Upper lobe of right lung (tissue), 1 donor: ENCODE results near the gene RFNG. TPM values are rescaled to one million over a fixed set of nuclear protein-coding genes. Genes with fewer than 3 reads are reported as not detected.

ENCODE experiments used
- ATAC-seq: fragments of 200-7000 bp; cut with Tn5 transposase; one replicate; pipeline ENCODE4 v1.9.1; 2020; ENCODE audit warnings: mild to moderate bottlenecking, moderate library complexity
- DNase-seq: peaks from one replicate; pipeline ENCODE4 v3.0.0-alpha.2; 2020
- H3K27ac ChIP-seq: fragments of 200-600 bp; one replicate; pipeline ENCODE4 v1.8.0; 2022
- H3K27me3 ChIP-seq: fragments of 200-600 bp; one replicate; pipeline ENCODE4 v1.8.0; 2022; ENCODE audit warnings: mild to moderate bottlenecking
- H3K36me3 ChIP-seq: fragments of 200-600 bp; one replicate; pipeline ENCODE4 v1.8.0; 2022
- H3K4me1 ChIP-seq: fragments of 200-600 bp; one replicate; pipeline ENCODE4 v1.8.0; 2022
- H3K4me3 ChIP-seq: fragments of 200-600 bp; one replicate; pipeline ENCODE4 v1.8.0; 2022; ENCODE audit warnings: mild to moderate bottlenecking
- H3K9me3 ChIP-seq: fragments of 200-600 bp; one replicate; pipeline ENCODE4 v1.8.0; 2022
- CTCF ChIP-seq: fragments of 200-600 bp; IDR thresholded peaks from one replicate; pipeline ENCODE4 v1.8.0; 2022; ENCODE audit warnings: antibody characterized with exemption
- intact Hi-C: fragments of 100-400 bp; cut with DNase I; formaldehyde crosslinking; loops from one replicate; pipeline ENCODE4 v1.11.0; 2022
- total RNA-seq: library from RNA; stranded (reverse); fragmentation: NEBNext Ultra II Directional; extraction: Animal tissue kit (Norgen Biotek cat#: 25700); gene quantifications from one replicate; pipeline ENCODE4 v1.2.1, GENCODE V29; 2021
- donor health status: DM: no; HTN: yes; CAD: no; lungs with severe emphysema.

The RFNG gene
- total RNA-seq, 1 donor from 2014 or later = 38.5 TPM

- no peaks in the 10 kb centered on the region for H3K4me1 ChIP-seq
- H3K36me3 ChIP-seq = no peaks in the 10 kb centered on the region
- no peak overlapping the region for H3K27ac ChIP-seq
- no peak for TF ChIP-seq CTCF
- DNase-seq (no peak), ATAC-seq (no peak)
- no peak overlapping the region for H3K4me3 ChIP-seq
- no peaks in the 10 kb centered on the region for H3K27me3 ChIP-seq
- intact Hi-C loops = no loop called here
- H3K9me3 ChIP-seq = no peaks in the 10 kb centered on the region
These were observed 45.0 kb downstream of the RFNG start for GRCh38 chr17:82006468-82007227.

- Histone ChIP-seq H3K27ac (no peak overlapping the region), H3K27me3 (no peaks in the 10 kb centered on the region), H3K36me3 (no peaks in the 10 kb centered on the region), H3K4me3 (no peak overlapping the region), H3K4me1 (no peaks in the 10 kb centered on the region), H3K9me3 (no peaks in the 10 kb centered on the region)
- ATAC-seq (no peak), DNase-seq (no peak)
- TF ChIP-seq CTCF = no peak
- intact Hi-C loops = no loop called here
These were observed 45.8 kb downstream of the RFNG start for GRCh38 chr17:82005701-82006348.

GRCh38 chr17:82004517-82005455, 46.8 kb downstream of the RFNG start:
- DNase-seq (no peak), ATAC-seq (no peak)
- no peaks in the 10 kb centered on the region for H3K9me3 ChIP-seq
- no peak overlapping the region for H3K4me3 ChIP-seq
- H3K27me3 ChIP-seq = no peaks in the 10 kb centered on the region
- no peaks in the 10 kb centered on the region for H3K4me1 ChIP-seq
- no peak overlapping the region for H3K27ac ChIP-seq
- intact Hi-C loops = no loop called here
- no peaks in the 10 kb centered on the region for H3K36me3 ChIP-seq
- TF ChIP-seq CTCF = no peak

GRCh38 chr17:82003411-82004381, 47.9 kb downstream of the RFNG start:
- H3K36me3 ChIP-seq = no peaks in the 10 kb centered on the region
- ATAC-seq = no peak
- intact Hi-C loops = no loop called here
- no peaks in the 10 kb centered on the region for H3K9me3 ChIP-seq
- no peak overlapping the region for H3K27ac ChIP-seq
- no peak overlapping the region for H3K4me3 ChIP-seq
- TF ChIP-seq CTCF = no peak
- no peaks in the 10 kb centered on the region for H3K27me3 ChIP-seq
- H3K4me1 ChIP-seq = no peaks in the 10 kb centered on the region
- DNase-seq = no peak

- TF ChIP-seq CTCF = no peak
- intact Hi-C loops = no loop called here
- Histone ChIP-seq H3K4me1 (no peaks in the 10 kb centered on the region), H3K4me3 (no peak overlapping the region), H3K36me3 (peaks cover 2% of the 10 kb centered on the region), H3K27me3 (no peaks in the 10 kb centered on the region), H3K9me3 (no peaks in the 10 kb centered on the region), H3K27ac (no peak overlapping the region)
- ATAC-seq (no peak), DNase-seq (no peak)
These were observed 50.0 kb downstream of the RFNG start for GRCh38 chr17:82001571-82002056.
